CD14-positive monocyte (primary cell): ENCODE data around the gene EDN3. TPM values are rescaled to one million over a fixed set of nuclear protein-coding genes. Genes with fewer than 3 reads are reported as not detected.

Experiments
- DNase-seq, 3 donors: peaks; one replicate each; pipeline ENCODE4 v3.0.0-alpha.2; 2011 to 2022
- H2AFZ ChIP-seq: 2 replicates; pipeline ENCODE4 v1.6.0; 2012; ENCODE audit warnings: mild to moderate bottlenecking, low read depth, low read length, inconsistent platforms; ENCODE audit not compliant: insufficient read depth, poor library complexity, severe bottlenecking
- H3K27ac ChIP-seq, 2 donors: 1 replicate in 1 of 2; 2 replicates in 1 of 2; pipeline ENCODE4 v1.5.1; 2012 to 2013; ENCODE audit warnings: low read length in 2 of 2, control low read depth in 1 of 2, inconsistent platforms in 1 of 2, low read depth in 1 of 2, mild to moderate bottlenecking in 1 of 2
- H3K27me3 ChIP-seq, 2 donors: one replicate each; pipeline versions ENCODE4 v1.6.0 to v1.6.1; 2011 to 2013; ENCODE audit warnings: low read length in 2 of 2; ENCODE audit not compliant: control insufficient read depth in 2 of 2, insufficient read depth in 2 of 2
- H3K36me3 ChIP-seq, 2 donors: replicated peaks in 1 of 2; 1 replicate in 1 of 2; 2 replicates in 1 of 2; pipeline versions ENCODE4 v1.5.1 to v1.6.1; 2012 to 2013; ENCODE audit warnings: low read length in 2 of 2, control low read depth in 1 of 2, inconsistent platforms in 1 of 2, mild to moderate bottlenecking in 1 of 2; ENCODE audit not compliant: insufficient read depth in 2 of 2, control insufficient read depth in 1 of 2
- H3K4me1 ChIP-seq, 2 donors: 1 replicate in 1 of 2; 2 replicates in 1 of 2; pipeline versions ENCODE4 v1.5.1 to v1.6.1; 2012 to 2013; ENCODE audit warnings: low read length in 2 of 2, control low read depth in 1 of 2, inconsistent platforms in 1 of 2, mild to moderate bottlenecking in 1 of 2, moderate library complexity in 1 of 2; ENCODE audit not compliant: insufficient read depth in 2 of 2, control insufficient read depth in 1 of 2
- H3K4me2 ChIP-seq: replicated peaks from 2 replicates; pipeline ENCODE3; 2012; ENCODE audit warnings: low read length, moderate library complexity, mild to moderate bottlenecking; ENCODE audit not compliant: poor library complexity, severe bottlenecking; ENCODE audit errors: extremely low read depth
- H3K4me3 ChIP-seq, 3 experiments: fragments of 200-600 bp in 1 of 3; sonication (generic) in 1 of 3; replicated peaks in 1 of 3; 1 replicate in 2 of 3; 2 replicates in 1 of 3; pipeline ENCODE4 v1.5.1; 2011 to 2013; ENCODE audit warnings: low read length in 3 of 3, mild to moderate bottlenecking in 3 of 3, control low read depth in 2 of 3, low read depth in 2 of 3, inconsistent platforms in 1 of 3, moderate library complexity in 1 of 3
- H3K79me2 ChIP-seq: 2 replicates; pipeline ENCODE4 v1.6.0; 2012; ENCODE audit warnings: mild to moderate bottlenecking, control low read depth, inconsistent platforms, low read length, moderate library complexity; ENCODE audit not compliant: insufficient read depth
- H3K9ac ChIP-seq: 2 replicates; pipeline ENCODE4 v1.6.0; 2017; ENCODE audit warnings: low read length, mild to moderate bottlenecking; ENCODE audit not compliant: insufficient read depth, poor library complexity, severe bottlenecking
- H3K9me3 ChIP-seq, 2 donors: replicated peaks in 1 of 2; 1 replicate in 1 of 2; 2 replicates in 1 of 2; pipeline versions ENCODE4 v1.5.1 to v1.6.1; 2012 to 2013; ENCODE audit warnings: low read length in 2 of 2, control low read depth in 1 of 2; ENCODE audit not compliant: control insufficient read depth in 1 of 2, insufficient read depth in 1 of 2
- H4K20me1 ChIP-seq: 2 replicates; pipeline ENCODE4 v1.6.0; 2012; ENCODE audit warnings: mild to moderate bottlenecking, low read length, control low read depth, moderate library complexity; ENCODE audit not compliant: insufficient read depth
- H3K27ac Mint-ChIP-seq, 7 donors: one replicate each; pipeline ENCODE4 v1.8.0; 2020; ENCODE audit warnings: mild to moderate bottlenecking in 7 of 7, mixed read lengths in 7 of 7, moderate library complexity in 6 of 7, inconsistent platforms in 2 of 7
- H3K27me3 Mint-ChIP-seq, 3 donors: one replicate each; pipeline ENCODE4 v1.8.0; 2021 to 2022; ENCODE audit warnings: low read depth in 3 of 3, mild to moderate bottlenecking in 3 of 3, mixed read lengths in 3 of 3, moderate library complexity in 3 of 3, inconsistent platforms in 1 of 3
- H3K36me3 Mint-ChIP-seq, 2 donors: one replicate each; pipeline ENCODE4 v1.8.0; 2020; ENCODE audit warnings: mixed read lengths in 2 of 2, inconsistent platforms in 1 of 2, mild to moderate bottlenecking in 1 of 2
- H3K4me1 Mint-ChIP-seq: one replicate; pipeline ENCODE4 v1.8.0; 2020; ENCODE audit warnings: mild to moderate bottlenecking, mixed read lengths
- H3K4me3 Mint-ChIP-seq, 2 donors: one replicate each; pipeline ENCODE4 v1.8.0; 2020; ENCODE audit warnings: mild to moderate bottlenecking in 2 of 2, mixed read lengths in 2 of 2, moderate library complexity in 1 of 2
- H3K9me3 Mint-ChIP-seq, 7 donors: one replicate each; pipeline ENCODE4 v1.8.0; 2020 to 2022; ENCODE audit warnings: mixed read lengths in 7 of 7, mild to moderate bottlenecking in 6 of 7, moderate library complexity in 6 of 7, inconsistent platforms in 2 of 7
- WGBS: methylation state at CpG from one replicate; pipeline ENCODE4 v1.1.5; 2013; ENCODE audit warnings: missing lambda C conversion rate; ENCODE audit not compliant: insufficient coverage; 5-methylcytosine and 5-hydroxymethylcytosine counted together
- intact Hi-C, 2 donors: fragments of 100-400 bp; cut with micrococcal nuclease; formaldehyde crosslinking; loops; one replicate each; pipeline versions ENCODE4 v1.15.0 to v1.15.1; 2023
- polyA minus RNA-seq: library from RNA; depleted of rRNA, polyadenylated mRNA; stranded (reverse); fragments of >200 nt; gene quantifications from 2 replicates; pipeline ENCODE4 v1.2.3, GENCODE V29; 2012
- polyA plus RNA-seq, 3 donors: library from polyadenylated mRNA; depleted of rRNA in 1 of 3; unstranded in 2 of 3; stranded (reverse) in 1 of 3; fragments of 300-500 nt in 2 of 3; fragments of >200 nt in 1 of 3; fragmentation: Illumina TruSeq in 2 of 3; gene quantifications; 1 replicate in 2 of 3; 2 replicates in 1 of 3; pipeline ENCODE4 v1.2.3, GENCODE V29; 2012 to 2021
- total RNA-seq, 12 experiments: library from RNA in 1 of 12; stranded (reverse) in 1 of 12; fragments of 120-200 nt in 1 of 12; gene quantifications; one replicate each; pipeline ENCODE4 v1.2.4 and lab custom pipeline; 2013 to 2026; ENCODE audit warnings: mixed read lengths in 6 of 12, inconsistent platforms in 1 of 12
- TF ChIP-seq, protein P1 (sequence below): fragments of 200-600 bp; IDR thresholded peaks from one replicate; pipeline ENCODE4 v1.8.0; 2022; ENCODE audit warnings: antibody characterized with exemption, mild to moderate bottlenecking

Gene EDN3, protein sequence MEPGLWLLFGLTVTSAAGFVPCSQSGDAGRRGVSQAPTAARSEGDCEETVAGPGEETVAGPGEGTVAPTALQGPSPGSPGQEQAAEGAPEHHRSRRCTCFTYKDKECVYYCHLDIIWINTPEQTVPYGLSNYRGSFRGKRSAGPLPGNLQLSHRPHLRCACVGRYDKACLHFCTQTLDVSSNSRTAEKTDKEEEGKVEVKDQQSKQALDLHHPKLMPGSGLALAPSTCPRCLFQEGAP
- not detected for total RNA-seq (2013)
- polyA plus RNA-seq (not detected), polyA minus RNA-seq (not detected in 2 replicates), total RNA-seq (lab: John Stamatoyannopoulos, UW) (0 to 1.5 (median 0) reads per million in 11 experiments)

DNA sequence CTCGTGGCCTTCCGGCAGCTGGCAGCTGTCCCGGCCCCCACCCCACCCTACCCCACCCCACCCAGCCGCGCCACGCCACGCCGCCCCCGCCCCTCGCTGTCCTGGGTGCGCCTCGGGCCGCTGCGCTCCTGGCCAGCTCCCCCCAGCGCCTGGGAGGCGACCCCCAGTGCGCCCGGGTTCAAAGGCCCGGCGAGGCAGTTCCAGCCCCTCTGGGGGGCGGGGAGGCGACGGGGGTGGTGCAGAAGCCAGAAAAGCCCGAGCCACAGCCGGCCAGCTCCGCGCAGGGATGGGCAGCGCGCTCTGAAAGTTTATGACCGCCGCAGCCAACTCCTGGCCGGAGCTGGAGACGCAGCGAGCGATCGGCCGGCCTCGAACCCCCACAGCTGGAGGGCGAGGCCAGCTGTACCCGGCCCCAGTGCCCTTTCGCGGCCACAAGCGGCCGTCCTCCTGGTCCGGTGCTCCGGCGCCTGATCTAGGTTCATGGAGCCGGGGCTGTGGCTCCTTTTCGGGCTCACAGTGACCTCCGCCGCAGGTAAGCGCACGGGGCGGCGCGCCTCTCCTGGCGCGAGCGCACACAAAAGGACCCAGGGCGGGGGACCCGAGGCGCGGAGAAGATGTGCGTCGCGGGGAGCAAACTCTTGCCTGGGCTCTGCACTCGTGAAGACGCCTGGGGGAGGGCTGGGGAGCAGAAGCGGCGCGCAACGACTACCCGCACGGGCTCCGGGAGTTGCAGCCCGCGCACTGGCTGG, at the start of gene EDN3:
EDN3 (plus strand) TSS at position 279 of the 749 bp plus-strand sequence; CDS start at position 481, 202 bp downstream.
- H3K27ac ChIP-seq, result no peak within 1 kb of the TSS
- H3K9me3 ChIP-seq, result no peaks in the 10 kb centered on the region
- no peak within 1 kb of the TSS for H3K4me2 ChIP-seq
- H3K27me3 ChIP-seq, result peaks cover 5 to 28% of the 10 kb centered on the region in 2 donors
- intact Hi-C loops, result no loop called here
- WGBS, result 4% methylated on average over 65 of the region's 77 CpGs
- Mint-ChIP-seq H3K9me3 (peaks cover 0 to 2% (median 0%) of the 10 kb centered on the region in 7 donors), H3K36me3 (no peaks in the 10 kb centered on the region), H3K4me1 (no peaks in the 10 kb centered on the region), H3K4me3 (peak within 1 kb of the TSS in 1 of 2 donors; percentile 46), H3K27me3 (peaks cover 42 to 61% (median 48%) of the 10 kb centered on the region in 3 donors), H3K27ac (no peak within 1 kb of the TSS)
- H3K36me3 ChIP-seq, result no peaks in the 10 kb centered on the region
- no peaks in the 10 kb centered on the region for H3K79me2 ChIP-seq
- no peak for DNase-seq
- no peaks in the 10 kb centered on the region for H3K4me1 ChIP-seq
- H4K20me1 ChIP-seq, result no peaks in the 10 kb centered on the region
- H2AFZ ChIP-seq, result no peak within 1 kb of the TSS
- H3K4me3 ChIP-seq, result no peak within 1 kb of the TSS
- no peak within 1 kb of the TSS for H3K9ac ChIP-seq
- TF ChIP-seq, protein P1, sequence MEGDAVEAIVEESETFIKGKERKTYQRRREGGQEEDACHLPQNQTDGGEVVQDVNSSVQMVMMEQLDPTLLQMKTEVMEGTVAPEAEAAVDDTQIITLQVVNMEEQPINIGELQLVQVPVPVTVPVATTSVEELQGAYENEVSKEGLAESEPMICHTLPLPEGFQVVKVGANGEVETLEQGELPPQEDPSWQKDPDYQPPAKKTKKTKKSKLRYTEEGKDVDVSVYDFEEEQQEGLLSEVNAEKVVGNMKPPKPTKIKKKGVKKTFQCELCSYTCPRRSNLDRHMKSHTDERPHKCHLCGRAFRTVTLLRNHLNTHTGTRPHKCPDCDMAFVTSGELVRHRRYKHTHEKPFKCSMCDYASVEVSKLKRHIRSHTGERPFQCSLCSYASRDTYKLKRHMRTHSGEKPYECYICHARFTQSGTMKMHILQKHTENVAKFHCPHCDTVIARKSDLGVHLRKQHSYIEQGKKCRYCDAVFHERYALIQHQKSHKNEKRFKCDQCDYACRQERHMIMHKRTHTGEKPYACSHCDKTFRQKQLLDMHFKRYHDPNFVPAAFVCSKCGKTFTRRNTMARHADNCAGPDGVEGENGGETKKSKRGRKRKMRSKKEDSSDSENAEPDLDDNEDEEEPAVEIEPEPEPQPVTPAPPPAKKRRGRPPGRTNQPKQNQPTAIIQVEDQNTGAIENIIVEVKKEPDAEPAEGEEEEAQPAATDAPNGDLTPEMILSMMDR, result no peak

DNA sequence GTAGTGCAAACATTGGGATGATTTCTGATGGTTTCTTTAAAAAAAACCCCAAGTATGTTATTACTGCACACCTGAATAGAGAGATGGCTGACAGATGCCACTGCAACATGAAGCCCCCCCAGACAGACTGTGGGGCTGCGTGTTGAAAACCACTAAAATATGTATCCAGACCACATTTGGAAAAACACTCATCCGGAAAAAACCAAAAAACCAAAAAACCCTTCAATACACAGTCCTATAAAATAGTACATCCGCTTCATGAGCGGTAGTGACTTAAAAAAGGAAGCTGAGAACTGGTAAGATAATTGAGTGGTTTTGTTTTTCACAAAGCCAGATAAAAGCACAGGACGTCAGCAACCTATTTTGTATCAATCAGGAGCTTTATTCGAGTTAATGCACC, 47.1 kb upstream of the EDN3 start:
- Histone ChIP-seq H2AFZ (no peak overlapping the region), H3K4me3 (no peak overlapping the region), H3K27ac (no peak overlapping the region), H3K9ac (no peak overlapping the region), H3K79me2 (no peaks in the 10 kb centered on the region), H3K4me2 (no peak overlapping the region), H3K27me3 (peaks cover 12 to 14% of the 10 kb centered on the region in 2 donors), H3K9me3 (no peaks in the 10 kb centered on the region), H4K20me1 (no peaks in the 10 kb centered on the region), H3K4me1 (peaks cover 7 to 15% of the 10 kb centered on the region in 2 donors), H3K36me3 (no peaks in the 10 kb centered on the region)
- Mint-ChIP-seq H3K4me3 (no peak overlapping the region), H3K27me3 (peaks cover 0 to 13% (median 8%) of the 10 kb centered on the region in 3 donors), H3K36me3 (no peaks in the 10 kb centered on the region), H3K4me1 (peaks cover 16% of the 10 kb centered on the region), H3K9me3 (peaks cover 0 to 6% (median 2%) of the 10 kb centered on the region in 7 donors), H3K27ac (no peak overlapping the region)
- no peak for DNase-seq
- WGBS, result 0% methylated on average over 3 of the region's 6 CpGs
- intact Hi-C loops, result no loop called here
- TF ChIP-seq, protein P1, result no peak
